ENCODE data around the gene GABARAPL1. TPM values are rescaled to one million over a fixed set of nuclear protein-coding genes. Genes with fewer than 3 reads are reported as not detected.

GABARAPL1 gene
- total and polyA plus RNA-seq, 4 donors, result 44.0 to 88.5 (median 75.0) TPM

DNA sequence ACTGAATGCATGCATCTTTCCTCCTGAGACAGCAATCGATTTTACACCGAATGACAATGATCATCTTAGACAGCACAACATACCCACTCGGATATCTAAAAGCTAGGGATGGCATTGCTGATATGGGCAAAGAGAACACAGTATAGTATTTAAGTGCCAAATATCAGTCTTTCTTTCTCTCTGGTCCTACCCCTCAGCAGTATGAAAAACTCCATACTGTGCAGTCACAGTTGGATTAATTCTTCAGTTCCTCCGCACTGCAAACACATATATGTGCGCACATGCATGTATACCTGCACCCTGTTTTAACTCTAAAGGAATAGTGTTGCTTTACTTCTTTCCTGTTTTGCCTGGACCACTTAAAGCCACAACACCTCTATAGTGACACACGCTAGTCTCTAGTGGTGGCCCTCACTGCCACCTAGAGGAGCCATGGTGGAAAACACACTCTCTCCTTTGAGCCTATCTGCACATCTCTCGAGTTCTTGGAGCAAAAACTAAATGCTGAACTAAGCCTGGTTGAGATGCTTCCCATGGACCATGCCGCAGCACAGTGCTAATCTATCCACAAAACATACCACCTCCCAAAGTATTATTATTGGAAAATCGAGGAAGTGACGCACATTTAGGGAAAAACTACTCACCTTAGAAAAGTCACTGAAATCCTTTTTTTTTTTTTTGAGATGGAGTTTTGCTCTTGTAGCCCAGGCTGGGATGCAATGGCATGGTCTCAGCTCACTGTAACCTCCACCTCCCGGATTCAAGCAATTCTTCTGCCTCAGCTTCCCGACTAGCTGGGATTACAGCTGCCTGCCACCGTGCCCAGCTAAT is 21.9 kb upstream of the GABARAPL1 start:
- peak; percentile 65 to 78 (median 78) for DNase-seq
- WGBS, 2 donors, result 50 to 52% methylated on average over 13 of the region's 13 CpGs
- no peak overlapping the region for H3K27ac ChIP-seq (ENCODE audit: low read depth in 1 of 2, low read length in 1 of 2)
- TF ChIP-seq, protein P1, sequence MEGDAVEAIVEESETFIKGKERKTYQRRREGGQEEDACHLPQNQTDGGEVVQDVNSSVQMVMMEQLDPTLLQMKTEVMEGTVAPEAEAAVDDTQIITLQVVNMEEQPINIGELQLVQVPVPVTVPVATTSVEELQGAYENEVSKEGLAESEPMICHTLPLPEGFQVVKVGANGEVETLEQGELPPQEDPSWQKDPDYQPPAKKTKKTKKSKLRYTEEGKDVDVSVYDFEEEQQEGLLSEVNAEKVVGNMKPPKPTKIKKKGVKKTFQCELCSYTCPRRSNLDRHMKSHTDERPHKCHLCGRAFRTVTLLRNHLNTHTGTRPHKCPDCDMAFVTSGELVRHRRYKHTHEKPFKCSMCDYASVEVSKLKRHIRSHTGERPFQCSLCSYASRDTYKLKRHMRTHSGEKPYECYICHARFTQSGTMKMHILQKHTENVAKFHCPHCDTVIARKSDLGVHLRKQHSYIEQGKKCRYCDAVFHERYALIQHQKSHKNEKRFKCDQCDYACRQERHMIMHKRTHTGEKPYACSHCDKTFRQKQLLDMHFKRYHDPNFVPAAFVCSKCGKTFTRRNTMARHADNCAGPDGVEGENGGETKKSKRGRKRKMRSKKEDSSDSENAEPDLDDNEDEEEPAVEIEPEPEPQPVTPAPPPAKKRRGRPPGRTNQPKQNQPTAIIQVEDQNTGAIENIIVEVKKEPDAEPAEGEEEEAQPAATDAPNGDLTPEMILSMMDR (IDR thresholded peaks at IDR 0.05; ENCODE audit: control extremely low read depth, extremely low read depth), result peak; percentile 85
- H3K9ac ChIP-seq (ENCODE audit: insufficient read depth in 1 of 2, low read length in 2 of 2), result no peak overlapping the region
- H3K4me1 ChIP-seq (ENCODE audit: control insufficient read depth in 5 of 5, insufficient read depth in 5 of 5, low read length in 5 of 5), result peaks cover 0 to 3% (median 0%) of the 10 kb centered on the region in 5 donors
- ATAC-seq (ENCODE audit: insufficient read depth, low FRiP score), result peak; percentile 84
- H3K36me3 ChIP-seq (ENCODE audit: control insufficient read depth in 4 of 4, insufficient read depth in 4 of 4, low read length in 4 of 4), result no peaks in the 10 kb centered on the region
- H3K4me3 ChIP-seq, result no peak overlapping the region
- H3K9me3 ChIP-seq (ENCODE audit: control insufficient read depth in 4 of 4, insufficient read depth in 3 of 4, low read length in 3 of 4), result no peaks in the 10 kb centered on the region
- no peaks in the 10 kb centered on the region for H3K27me3 ChIP-seq (ENCODE audit: control insufficient read depth in 3 of 3, insufficient read depth in 3 of 3, low read length in 2 of 3)

DNA sequence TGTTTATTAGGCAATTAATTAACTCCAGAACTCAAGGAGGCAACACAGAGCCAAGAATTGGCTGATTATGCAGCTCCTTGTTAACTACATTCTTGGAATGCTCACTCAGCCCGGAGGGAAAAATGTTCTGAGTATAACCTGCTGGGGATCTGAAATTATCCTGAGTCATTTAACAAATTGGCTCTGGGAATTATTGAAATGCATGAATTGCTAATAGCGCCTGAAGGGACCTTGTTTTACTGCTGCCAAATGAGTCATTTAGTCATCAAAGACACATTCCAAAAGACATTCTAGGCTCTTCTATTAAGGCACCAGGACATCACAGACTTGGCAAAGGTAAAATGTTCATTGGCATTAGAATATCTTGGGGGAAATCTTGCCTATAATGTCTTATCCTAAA is 20.8 kb upstream of the GABARAPL1 start:
- TF ChIP-seq, protein P1 (IDR thresholded peaks at IDR 0.05; ENCODE audit: control extremely low read depth, extremely low read depth), result no peak
- Histone ChIP-seq H3K27ac (ENCODE audit: low read depth in 1 of 2, low read length in 1 of 2) (no peak overlapping the region), H3K4me3 (no peak overlapping the region), H3K27me3 (ENCODE audit: control insufficient read depth in 3 of 3, insufficient read depth in 3 of 3, low read length in 2 of 3) (no peaks in the 10 kb centered on the region), H3K4me1 (ENCODE audit: control insufficient read depth in 5 of 5, insufficient read depth in 5 of 5, low read length in 5 of 5) (peaks cover 0 to 3% (median 0%) of the 10 kb centered on the region in 5 donors), H3K36me3 (ENCODE audit: control insufficient read depth in 4 of 4, insufficient read depth in 4 of 4, low read length in 4 of 4) (no peaks in the 10 kb centered on the region), H3K9me3 (ENCODE audit: control insufficient read depth in 4 of 4, insufficient read depth in 3 of 4, low read length in 3 of 4) (no peaks in the 10 kb centered on the region), H3K9ac (ENCODE audit: insufficient read depth in 1 of 2, low read length in 2 of 2) (no peak overlapping the region)
- no peak for DNase-seq
- ATAC-seq (ENCODE audit: insufficient read depth, low FRiP score), result no peak
- WGBS, 2 donors, result 29 to 62% methylated on average over 2 of the region's 2 CpGs

- H3K9me3 ChIP-seq (ENCODE audit: control insufficient read depth in 4 of 4, insufficient read depth in 3 of 4, low read length in 3 of 4), result no peaks in the 10 kb centered on the region
- H3K4me3 ChIP-seq, result no peak overlapping the region
- 92 to 93% methylated on average over 3 of the region's 3 CpGs for WGBS, 2 donors
- ATAC-seq (ENCODE audit: insufficient read depth, low FRiP score), result no peak
- DNase-seq, result no peak
- no peaks in the 10 kb centered on the region for H3K36me3 ChIP-seq (ENCODE audit: control insufficient read depth in 4 of 4, insufficient read depth in 4 of 4, low read length in 4 of 4)
- peaks cover 0 to 3% (median 0%) of the 10 kb centered on the region in 5 donors for H3K4me1 ChIP-seq (ENCODE audit: control insufficient read depth in 5 of 5, insufficient read depth in 5 of 5, low read length in 5 of 5)
- H3K27me3 ChIP-seq (ENCODE audit: control insufficient read depth in 3 of 3, insufficient read depth in 3 of 3, low read length in 2 of 3), result no peaks in the 10 kb centered on the region
- no peak overlapping the region for H3K9ac ChIP-seq (ENCODE audit: insufficient read depth in 1 of 2, low read length in 2 of 2)
- TF ChIP-seq, protein P1 (IDR thresholded peaks at IDR 0.05; ENCODE audit: control extremely low read depth, extremely low read depth), result no peak
- H3K27ac ChIP-seq (ENCODE audit: low read depth in 1 of 2, low read length in 1 of 2), result no peak overlapping the region
Observed at GRCh38 chr12:10194160-10194670, 18.5 kb upstream of the GABARAPL1 start.
